HG03108 (cell line): ENCODE results near the gene CBX7.

Source experiments
- ATAC-seq: cut with Tn5 transposase; IDR thresholded peaks from one replicate; pipeline ENCODE4 v1.9.1; 2021; ENCODE audit warnings: moderate library complexity; ENCODE audit not compliant: unreplicated experiment

CBX7 gene

GRCh38 chr22:39148026-39148726, 4.3 kb downstream of the CBX7 start:
- ATAC-seq, result no peak

- ATAC-seq, result no peak
Measured at GRCh38 chr22:39147335-39148025, 5.0 kb downstream of the CBX7 start.

GRCh38 chr22:39146256-39147101, 6.0 kb downstream of the CBX7 start:
- no peak for ATAC-seq

- peak; percentile 27 for ATAC-seq
Measured at GRCh38 chr22:39144101-39144767, 8.2 kb downstream of the CBX7 start.

GRCh38 chr22:39142088-39142680, 10.3 kb downstream of the CBX7 start:
- ATAC-seq, result no peak

- no peak for ATAC-seq
Measured at GRCh38 chr22:39139933-39140332, 12.5 kb downstream of the CBX7 start.

GRCh38 chr22:39138357-39138997, 14.0 kb downstream of the CBX7 start:
- ATAC-seq, result no peak

- ATAC-seq, result no peak
Measured at GRCh38 chr22:39136317-39136716, 16.2 kb downstream of the CBX7 start.

GRCh38 chr22:39135092-39135896, 17.2 kb downstream of the CBX7 start:
- ATAC-seq, result no peak

- no peak for ATAC-seq
Measured at GRCh38 chr22:39134366-39135091, 18.0 kb downstream of the CBX7 start.

GRCh38 chr22:39133871-39134270, 18.6 kb downstream of the CBX7 start:
- no peak for ATAC-seq

GRCh38 chr22:39132871-39133524, 19.5 kb downstream of the CBX7 start:
- no peak for ATAC-seq

GRCh38 chr22:39132281-39132680, 20.2 kb downstream of the CBX7 start:
- ATAC-seq, result no peak

- no peak for ATAC-seq
Measured at GRCh38 chr22:39130892-39131855, 21.3 kb downstream of the CBX7 start.

- ATAC-seq, result no peak
Measured at GRCh38 chr22:39130152-39130704, 22.3 kb downstream of the CBX7 start.

GRCh38 chr22:39129746-39130145, 22.7 kb downstream of the CBX7 start:
- ATAC-seq, result no peak

GRCh38 chr22:39129081-39129480, 23.4 kb downstream of the CBX7 start:
- ATAC-seq, result no peak
